ENCODE measurements around the gene ADAMTS2. TPM values are rescaled to one million over a fixed set of nuclear protein-coding genes. Genes with fewer than 3 reads are reported as not detected.

ADAMTS2 gene
- total and polyA plus RNA-seq, 2 of the 8 experiments (the other 6 are each of a cell fraction or from before 2014, with no cell fraction given): 6.6 to 7.3 TPM

- Histone ChIP-seq H2BK20ac (ENCODE audit: low read length) (no peak overlapping the region), H3K14ac (ENCODE audit: insufficient read length) (no peak overlapping the region), H3K4ac (replicated peaks; ENCODE audit: insufficient read length, low read depth, low read length) (no peak overlapping the region), H3K4me3 (ENCODE audit: extremely low read depth in 1 of 4, insufficient read depth in 2 of 4, low read depth in 3 of 4, low read length in 4 of 4) (no peak overlapping the region), H2BK12ac (ENCODE audit: low read depth, low read length) (no peak overlapping the region), H2AK5ac (ENCODE audit: low read depth, low read length) (no peak overlapping the region), H4K8ac (ENCODE audit: extremely low read depth, insufficient read depth, low read length) (no peak overlapping the region), H2BK15ac (ENCODE audit: low read length) (no peak overlapping the region), H4K5ac (ENCODE audit: insufficient read length, low read depth, low read length) (no peak overlapping the region), H3K9me3 (ENCODE audit: insufficient read depth in 2 of 2, low read depth in 1 of 2, low read length in 1 of 2) (peaks cover 8 to 21% of the 10 kb centered on the region in 2 experiments; a peak in 3 of 4 replicates), H3K27me3 (replicated peaks in 1 of 4; ENCODE audit: control insufficient read depth in 3 of 4, extremely low read depth in 1 of 4, insufficient read depth in 3 of 4, low read length in 3 of 4) (no peaks in the 10 kb centered on the region), H3K79me2 (ENCODE audit: control insufficient read depth in 1 of 2, insufficient read depth in 2 of 2, low read length in 2 of 2) (no peaks in the 10 kb centered on the region), H2AFZ (ENCODE audit: low read length) (no peak overlapping the region), H3K56ac (replicated peaks; ENCODE audit: insufficient read length, low read depth, low read length) (no peak overlapping the region), H2BK120ac (replicated peaks; ENCODE audit: low read depth, low read length) (no peak overlapping the region), H3K23ac (ENCODE audit: insufficient read length) (no peak overlapping the region), H3K4me1 (replicated peaks in 1 of 4; ENCODE audit: control insufficient read depth in 3 of 4, insufficient read depth in 4 of 4, low read length in 3 of 4) (no peaks in the 10 kb centered on the region), H2BK5ac (ENCODE audit: low read depth, low read length) (no peak overlapping the region), H3K9ac (replicated peaks in 1 of 4; ENCODE audit: extremely low read depth in 1 of 4, low read depth in 3 of 4, low read length in 3 of 4) (no peak overlapping the region), H3K27ac (ENCODE audit: low read depth, low read length) (no peak overlapping the region), H4K20me1 (replicated peaks in 1 of 2; ENCODE audit: control insufficient read depth in 1 of 2, insufficient read depth in 2 of 2, low read length in 2 of 2) (no peaks in the 10 kb centered on the region), H3K36me3 (ENCODE audit: control insufficient read depth in 2 of 4, insufficient read depth in 4 of 4, low read length in 3 of 4) (no peaks in the 10 kb centered on the region), H3K79me1 (ENCODE audit: low read depth, low read length) (no peaks in the 10 kb centered on the region), H3K18ac (ENCODE audit: extremely low read depth, low read length) (no peak overlapping the region), H3K4me2 (ENCODE audit: insufficient read depth in 1 of 2, low read depth in 2 of 2, low read length in 2 of 2) (no peak overlapping the region), H3K23me2 (ENCODE audit: low read depth, low read length) (no peaks in the 10 kb centered on the region), H4K91ac (replicated peaks; ENCODE audit: insufficient read length, low read length) (no peak overlapping the region)
- no peak for TF ChIP-seq EGR1 (IDR thresholded peaks at IDR 0.05; ENCODE audit: borderline replicate concordance, low read depth, low read length)
- no peak for TF ChIP-seq JUN (IDR thresholded peaks at IDR 0.05; ENCODE audit: low read depth, low read length)
- no peak for TF ChIP-seq POLR2AphosphoS5 (IDR thresholded peaks at IDR 0.05; ENCODE audit: low read depth, low read length)
- TF ChIP-seq, protein P1, sequence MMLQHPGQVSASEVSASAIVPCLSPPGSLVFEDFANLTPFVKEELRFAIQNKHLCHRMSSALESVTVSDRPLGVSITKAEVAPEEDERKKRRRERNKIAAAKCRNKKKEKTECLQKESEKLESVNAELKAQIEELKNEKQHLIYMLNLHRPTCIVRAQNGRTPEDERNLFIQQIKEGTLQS (IDR thresholded peaks at IDR 0.05; ENCODE audit: insufficient read depth, low read depth, low read length): no peak
- no peak for TF ChIP-seq GTF2F1 (IDR thresholded peaks at IDR 0.05; ENCODE audit: borderline replicate concordance, low read depth, low read length)
- 90% methylated on average over 10 of the region's 10 CpGs; no CpG with 5 or more reads in 1 of the 2 experiments for WGBS, 2 experiments (ENCODE audit: extremely low coverage in 1 of 2, insufficient coverage in 1 of 2, insufficient read length in 1 of 2, insufficient replicate concordance in 2 of 2, low coverage in 1 of 2, low lambda C conversion rate in 2 of 2, missing lambda C conversion rate in 1 of 2)
- FAIRE-seq: no peak
- POLR2A ChIA-PET (ENCODE audit: partially characterized antibody): no interaction called here
- CTCF ChIA-PET (ENCODE audit: partially characterized antibody): interaction anchor here (1.0 to 1.5 kb wide), 3 partner anchors 10 to 206 kb away, joined by 3 read pairs; no protein-coding TSS in a partner anchor
- no peak for DNase-seq (ENCODE audit: low read depth in 1 of 2, low spot score in 2 of 2)
Observed at GRCh38 chr5:179131321-179131835, 213.9 kb downstream of the ADAMTS2 start.
